HFFc6 (cell line): Measurements from ENCODE around the gene CFAP52. TPM values are rescaled to one million over a fixed set of nuclear protein-coding genes. Genes with fewer than 3 reads are reported as not detected.
"Not testable (repeated sequence)": the region's sequence is repeated elsewhere in the genome, so short reads cannot be mapped to it uniquely, and the experiment has no call there.

Experiments used
- DNase-seq: peaks from one replicate; pipeline ENCODE4 v3.0.0-alpha.2; 2018
- H3K27ac Mint-ChIP-seq: 2 replicates; pipeline ENCODE4 v1.8.0; 2020; ENCODE audit warnings: mild to moderate bottlenecking, mixed read lengths
- H3K27me3 Mint-ChIP-seq: 2 replicates; pipeline ENCODE4 v1.8.0; 2021; ENCODE audit warnings: mild to moderate bottlenecking, moderate library complexity, mixed read lengths; ENCODE audit not compliant: insufficient read depth
- H3K36me3 Mint-ChIP-seq: 2 replicates; pipeline ENCODE4 v1.8.0; 2021; ENCODE audit warnings: low read depth, mixed read lengths
- H3K4me1 Mint-ChIP-seq: 2 replicates; pipeline ENCODE4 v1.8.0; 2020; ENCODE audit warnings: low read depth, mixed read lengths
- H3K4me3 Mint-ChIP-seq: 2 replicates; pipeline ENCODE4 v1.8.0; 2020; ENCODE audit warnings: mild to moderate bottlenecking, moderate library complexity, mixed read lengths
- H3K9me3 Mint-ChIP-seq: 2 replicates; pipeline ENCODE4 v1.8.0; 2020; ENCODE audit warnings: mild to moderate bottlenecking, mixed read lengths
- total RNA-seq, 6 experiments: library from RNA; stranded (reverse); fragmentation: NEBNext Ultra II Directional; extraction: Animal tissue kit (Norgen Biotek cat#: 25700); gene quantifications; 2 replicates in 1 of 6; 3 replicates in 5 of 6; pipeline ENCODE4 v1.2.3, GENCODE V29; 2021
- TF ChIP-seq, protein P1 (sequence below): fragments of 200-600 bp; sonication (generic); IDR thresholded peaks from 2 replicates; pipeline ENCODE4 v1.5.0; 2021; ENCODE audit warnings: antibody characterized with exemption, mild to moderate bottlenecking

CFAP52 gene
- total RNA-seq, 6 experiments from 2014 or later = not detected

DNA sequence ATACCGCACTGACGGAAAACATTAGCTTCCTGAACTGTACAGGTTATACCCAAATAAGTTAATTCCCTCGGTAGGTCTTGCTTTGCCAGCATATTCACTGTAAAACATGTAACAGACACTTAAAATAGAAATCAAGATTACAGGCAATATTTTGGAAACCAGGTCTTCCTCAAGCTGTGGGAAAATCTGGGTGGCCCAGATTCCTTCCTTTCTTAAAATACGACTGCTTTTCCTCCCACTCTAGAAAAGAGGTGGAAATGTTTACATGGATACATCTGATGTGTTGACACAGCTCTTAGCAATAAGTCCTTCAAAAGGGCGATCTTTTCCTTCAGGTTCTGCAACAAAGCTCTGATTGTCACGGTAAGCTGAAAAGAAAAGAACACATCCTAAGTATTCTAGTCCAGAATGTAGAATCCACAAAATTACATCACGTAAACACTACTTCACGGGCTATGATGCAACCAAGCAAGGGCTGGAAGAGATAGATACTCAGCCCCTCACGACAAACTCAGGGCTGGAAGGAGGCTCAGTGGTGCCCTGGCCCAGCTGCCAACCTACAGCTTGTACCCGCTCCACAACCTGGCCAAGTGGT is 19.2 kb upstream of the CFAP52 start:
- H3K9me3 Mint-ChIP-seq = no peaks in the 10 kb centered on the region
- H3K4me1 Mint-ChIP-seq = no peaks in the 10 kb centered on the region
- no peak for DNase-seq
- TF ChIP-seq, protein P1, sequence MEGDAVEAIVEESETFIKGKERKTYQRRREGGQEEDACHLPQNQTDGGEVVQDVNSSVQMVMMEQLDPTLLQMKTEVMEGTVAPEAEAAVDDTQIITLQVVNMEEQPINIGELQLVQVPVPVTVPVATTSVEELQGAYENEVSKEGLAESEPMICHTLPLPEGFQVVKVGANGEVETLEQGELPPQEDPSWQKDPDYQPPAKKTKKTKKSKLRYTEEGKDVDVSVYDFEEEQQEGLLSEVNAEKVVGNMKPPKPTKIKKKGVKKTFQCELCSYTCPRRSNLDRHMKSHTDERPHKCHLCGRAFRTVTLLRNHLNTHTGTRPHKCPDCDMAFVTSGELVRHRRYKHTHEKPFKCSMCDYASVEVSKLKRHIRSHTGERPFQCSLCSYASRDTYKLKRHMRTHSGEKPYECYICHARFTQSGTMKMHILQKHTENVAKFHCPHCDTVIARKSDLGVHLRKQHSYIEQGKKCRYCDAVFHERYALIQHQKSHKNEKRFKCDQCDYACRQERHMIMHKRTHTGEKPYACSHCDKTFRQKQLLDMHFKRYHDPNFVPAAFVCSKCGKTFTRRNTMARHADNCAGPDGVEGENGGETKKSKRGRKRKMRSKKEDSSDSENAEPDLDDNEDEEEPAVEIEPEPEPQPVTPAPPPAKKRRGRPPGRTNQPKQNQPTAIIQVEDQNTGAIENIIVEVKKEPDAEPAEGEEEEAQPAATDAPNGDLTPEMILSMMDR = no peak
- H3K27me3 Mint-ChIP-seq = no peaks in the 10 kb centered on the region
- H3K4me3 Mint-ChIP-seq = no peak overlapping the region
- no peaks in the 10 kb centered on the region for H3K36me3 Mint-ChIP-seq
- no peak overlapping the region for H3K27ac Mint-ChIP-seq

DNA sequence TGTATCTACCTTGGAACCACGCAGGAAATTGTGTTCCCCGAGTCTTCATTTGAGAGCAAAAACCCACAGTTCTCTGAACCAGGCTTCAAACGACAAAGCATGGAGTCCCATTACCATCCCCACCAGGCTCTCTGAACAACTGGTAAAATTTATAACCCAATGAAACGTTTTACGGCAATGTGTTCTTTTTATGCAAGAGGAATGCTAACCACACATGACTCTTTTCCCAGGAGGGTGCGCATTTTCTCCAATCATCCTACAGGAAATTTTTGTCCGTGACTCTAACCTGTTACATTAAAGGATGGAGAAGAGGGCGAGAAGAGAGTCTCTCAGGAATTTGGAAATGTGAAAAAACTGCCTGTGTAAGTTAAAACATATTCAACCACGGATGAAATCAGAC is 18.6 kb upstream of the CFAP52 start:
- no peaks in the 10 kb centered on the region for H3K4me1 Mint-ChIP-seq
- no peaks in the 10 kb centered on the region for H3K36me3 Mint-ChIP-seq
- H3K9me3 Mint-ChIP-seq = no peaks in the 10 kb centered on the region
- DNase-seq = no peak
- no peaks in the 10 kb centered on the region for H3K27me3 Mint-ChIP-seq
- no peak overlapping the region for H3K4me3 Mint-ChIP-seq
- TF ChIP-seq, protein P1 = no peak
- no peak overlapping the region for H3K27ac Mint-ChIP-seq

DNA sequence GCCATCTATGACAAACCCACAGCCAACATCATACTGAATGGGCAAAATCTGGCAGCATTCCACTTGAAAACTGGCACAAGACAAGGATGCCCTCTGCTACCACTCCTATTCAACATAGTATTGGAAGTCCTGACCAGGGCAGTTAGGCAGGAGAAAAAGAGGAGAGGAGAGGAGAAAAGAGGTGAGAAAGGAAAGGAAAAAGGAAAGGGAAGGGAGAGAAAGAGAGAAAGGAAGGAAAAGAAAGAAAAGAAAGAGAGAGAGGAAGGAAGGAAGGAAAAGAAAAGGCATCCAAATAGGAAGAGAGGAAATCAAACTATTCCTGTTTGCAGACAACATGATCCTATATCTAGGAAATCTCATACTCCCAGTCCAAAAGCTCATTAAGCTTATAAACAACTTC is 12.3 kb upstream of the CFAP52 start:
- TF ChIP-seq, protein P1 = no peak
- Mint-ChIP-seq H3K4me3 (no peak overlapping the region), H3K36me3 (peaks cover 10% of the 10 kb centered on the region), H3K9me3 (no peaks in the 10 kb centered on the region), H3K27ac (no peak overlapping the region), H3K27me3 (no peaks in the 10 kb centered on the region; the same call in 1 of the 2 replicates), H3K4me1 (peaks cover 17% of the 10 kb centered on the region)
- no peak for DNase-seq

DNA sequence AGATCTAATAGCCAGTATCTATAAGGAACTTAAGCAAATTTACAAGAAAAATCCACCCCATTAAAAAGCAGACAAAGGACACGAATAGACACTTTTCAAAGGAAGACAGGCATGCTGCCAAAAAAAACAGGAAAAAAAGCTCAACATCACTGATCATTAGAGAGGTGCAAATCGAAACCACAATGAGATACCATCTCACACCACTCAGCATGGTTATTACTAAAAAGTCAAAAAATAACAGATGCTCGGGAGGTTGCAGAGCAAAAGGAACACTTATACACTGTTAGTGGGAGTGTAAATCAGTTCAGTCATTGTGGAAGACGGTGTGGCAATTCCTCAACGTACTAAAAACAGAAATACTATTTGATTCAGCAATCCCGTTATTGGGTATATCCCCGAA is 10.4 kb upstream of the CFAP52 start:
- Mint-ChIP-seq H3K9me3 (no peaks in the 10 kb centered on the region), H3K36me3 (peaks cover 10% of the 10 kb centered on the region), H3K4me1 (peaks cover 17% of the 10 kb centered on the region), H3K27ac (no peak overlapping the region), H3K27me3 (no peaks in the 10 kb centered on the region; the same call in 1 of the 2 replicates), H3K4me3 (no peak overlapping the region)
- no peak for DNase-seq
- TF ChIP-seq, protein P1 = no peak

DNA sequence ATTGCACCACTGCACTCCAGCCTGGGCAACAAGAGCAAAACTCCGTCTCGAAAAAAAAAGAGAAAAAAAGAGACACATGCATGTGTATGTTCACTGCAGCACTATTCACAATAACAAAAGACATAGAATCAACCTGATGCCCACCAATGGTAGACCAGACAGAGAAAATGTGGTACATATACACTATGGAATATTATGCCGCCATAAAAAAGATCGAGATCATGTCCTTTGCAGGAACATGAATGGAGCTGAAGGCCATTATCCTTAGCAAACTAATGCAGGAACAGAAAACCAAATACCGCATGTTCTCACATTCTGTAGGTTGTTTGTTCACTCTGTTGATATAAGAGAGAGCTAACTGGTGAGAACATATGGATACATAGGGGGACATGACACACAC is 9.7 kb upstream of the CFAP52 start:
- H3K9me3 Mint-ChIP-seq, H3K27ac Mint-ChIP-seq, DNase-seq, H3K4me3 Mint-ChIP-seq, H3K27me3 Mint-ChIP-seq: not testable (repeated sequence)
- H3K4me1 Mint-ChIP-seq = peaks cover 17% of the 10 kb centered on the region
- peaks cover 10% of the 10 kb centered on the region for H3K36me3 Mint-ChIP-seq

DNA sequence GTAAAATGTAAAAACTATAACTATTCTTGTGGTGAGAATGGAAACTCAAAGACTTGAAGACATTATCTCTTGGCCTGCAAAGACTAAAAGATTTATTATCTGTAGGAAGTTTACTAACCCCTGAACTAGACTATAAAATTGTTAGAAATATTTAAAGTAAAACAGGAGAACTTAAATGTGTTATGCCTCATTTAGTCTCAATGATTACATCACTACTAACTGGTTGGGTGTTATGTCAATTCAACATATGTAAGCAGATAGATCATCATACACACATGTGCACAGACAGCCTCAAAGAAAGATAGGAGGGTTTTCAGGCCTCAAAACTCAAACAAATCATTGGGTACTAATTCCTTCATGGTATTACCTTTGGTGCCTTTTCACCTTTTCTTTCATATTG is 8.4 kb upstream of the CFAP52 start:
- Mint-ChIP-seq H3K9me3 (no peaks in the 10 kb centered on the region), H3K4me1 (peaks cover 17% of the 10 kb centered on the region), H3K4me3 (no peak overlapping the region), H3K27me3 (no peaks in the 10 kb centered on the region; the same call in 1 of the 2 replicates), H3K36me3 (peaks cover 10% of the 10 kb centered on the region), H3K27ac (no peak overlapping the region)
- TF ChIP-seq, protein P1 = no peak
- no peak for DNase-seq
